GM18951 (cell line): ENCODE data around the gene SFRP2.

Source experiments
- POLR2A ChIP-seq: IDR thresholded peaks from 4 replicates; pipeline ENCODE4 v1.6.1; 2011; ENCODE audit warnings: mild to moderate bottlenecking; ENCODE audit not compliant: insufficient read length, insufficient read depth; ENCODE audit errors: extremely low read depth
- in situ Hi-C: fragments of 300-500 bp; cut with MboI; formaldehyde crosslinking; loops from one replicate; pipeline ENCODE4 v1.12.0; 2022; ENCODE audit warnings: low sequenced_read_pairs, mixed read lengths, inconsistent platforms; ENCODE audit not compliant: unreplicated experiment

The SFRP2 gene

GRCh38 chr4:153788413-153789276 lies at the start of gene SFRP2:
Gene SFRP2 (minus strand): TSS chr4:153789083. CDS start chr4:153788835, 248 bp downstream.
- in situ Hi-C loops, result no loop called here
- TF ChIP-seq POLR2A, result no peak

- in situ Hi-C loops, result no loop called here
- no peak for TF ChIP-seq POLR2A
These were observed 49.7 kb upstream of the SFRP2 start for GRCh38 chr4:153838564-153838963.

GRCh38 chr4:153834901-153835300 lies 46.0 kb upstream of the SFRP2 start:
- TF ChIP-seq POLR2A, result no peak
- in situ Hi-C loops, result no loop called here

- no peak for TF ChIP-seq POLR2A
- in situ Hi-C loops, result no loop called here
These were observed 43.9 kb upstream of the SFRP2 start for GRCh38 chr4:153832720-153833287.

GRCh38 chr4:153832054-153832453 lies 43.2 kb upstream of the SFRP2 start:
- TF ChIP-seq POLR2A, result no peak
- in situ Hi-C loops, result no loop called here

GRCh38 chr4:153831245-153831644 lies 42.4 kb upstream of the SFRP2 start:
- in situ Hi-C loops, result no loop called here

GRCh38 chr4:153825691-153826090 lies 36.8 kb upstream of the SFRP2 start:
- TF ChIP-seq POLR2A, result no peak
- in situ Hi-C loops, result no loop called here

More at GRCh38 chr4:153831245-153831644, 42.4 kb upstream of the SFRP2 start:
- no peak for TF ChIP-seq POLR2A

GRCh38 chr4:153825126-153825525 lies 36.2 kb upstream of the SFRP2 start:
- in situ Hi-C loops, result no loop called here
- TF ChIP-seq POLR2A, result no peak

GRCh38 chr4:153824501-153824900 lies 35.6 kb upstream of the SFRP2 start:
- in situ Hi-C loops, result no loop called here
- TF ChIP-seq POLR2A, result no peak

- TF ChIP-seq POLR2A, result no peak
- in situ Hi-C loops, result no loop called here
These were observed 34.6 kb upstream of the SFRP2 start for GRCh38 chr4:153823483-153823882.

- in situ Hi-C loops, result no loop called here
- TF ChIP-seq POLR2A, result no peak
These were observed 33.4 kb upstream of the SFRP2 start for GRCh38 chr4:153822316-153822715.

GRCh38 chr4:153817466-153817865 lies 28.6 kb upstream of the SFRP2 start:
- no peak for TF ChIP-seq POLR2A
- in situ Hi-C loops, result no loop called here

GRCh38 chr4:153816542-153816941 lies 27.7 kb upstream of the SFRP2 start:
- no peak for TF ChIP-seq POLR2A
- in situ Hi-C loops, result no loop called here

GRCh38 chr4:153814789-153815188 lies 25.9 kb upstream of the SFRP2 start:
- TF ChIP-seq POLR2A, result no peak
- in situ Hi-C loops, result no loop called here
